NCI-H1436 treated with DMSO at 0.1 percent for 48 hours (cell line): Measurements from ENCODE around the gene PLEKHH2.
"Not testable (repeated sequence)": the region's sequence is repeated elsewhere in the genome, so short reads cannot be mapped to it uniquely, and the experiment has no call there.

ENCODE experiments used
- DNase-seq: peaks from one replicate; lab custom pipeline; 2025; lab: John Stamatoyannopoulos, UW

Gene PLEKHH2

DNA sequence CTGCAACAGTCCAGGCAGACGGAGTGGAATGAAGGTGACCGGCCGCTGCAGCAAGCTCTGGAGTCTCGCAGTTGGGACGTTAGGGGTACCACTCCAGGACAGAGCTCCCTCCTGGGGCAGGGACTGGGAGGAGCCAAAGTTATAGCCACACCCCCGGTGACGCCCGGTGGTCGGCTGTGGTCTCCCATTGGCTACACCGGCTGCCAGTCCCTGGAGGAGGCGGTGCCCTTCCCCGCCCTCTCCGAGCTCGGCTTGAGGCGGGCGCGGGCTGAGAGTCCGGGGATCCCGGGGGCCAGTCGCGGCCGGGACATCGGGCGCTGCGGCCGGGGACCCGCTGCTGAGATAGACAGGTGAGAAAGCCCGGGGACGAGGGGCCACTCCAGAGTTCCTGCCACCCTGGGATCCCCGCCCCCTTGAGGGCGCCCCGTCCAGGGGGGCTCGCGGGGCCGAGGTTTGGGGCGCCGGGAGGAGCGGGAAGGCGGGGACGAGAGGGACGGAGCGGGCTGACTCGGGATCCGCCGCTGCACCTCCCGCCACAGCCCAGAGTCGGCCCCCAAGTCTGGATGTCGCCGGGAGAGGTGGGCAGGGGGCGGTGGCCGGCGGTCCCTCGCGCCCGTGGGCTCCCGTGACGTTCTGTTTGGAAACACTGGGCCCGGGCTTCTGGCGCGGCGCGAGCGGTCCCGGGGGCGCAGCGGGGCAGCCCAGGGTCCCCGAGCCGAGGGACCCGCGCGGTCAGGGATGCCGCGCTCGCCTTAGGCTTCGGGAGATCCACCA lies at the start of gene PLEKHH2:
Gene PLEKHH2 (plus strand): TSS at position 231 of the 774 bp plus-strand sequence. CDS start 7,414 bp downstream, outside the sequence.
- DNase-seq: peak; percentile 41

DNA sequence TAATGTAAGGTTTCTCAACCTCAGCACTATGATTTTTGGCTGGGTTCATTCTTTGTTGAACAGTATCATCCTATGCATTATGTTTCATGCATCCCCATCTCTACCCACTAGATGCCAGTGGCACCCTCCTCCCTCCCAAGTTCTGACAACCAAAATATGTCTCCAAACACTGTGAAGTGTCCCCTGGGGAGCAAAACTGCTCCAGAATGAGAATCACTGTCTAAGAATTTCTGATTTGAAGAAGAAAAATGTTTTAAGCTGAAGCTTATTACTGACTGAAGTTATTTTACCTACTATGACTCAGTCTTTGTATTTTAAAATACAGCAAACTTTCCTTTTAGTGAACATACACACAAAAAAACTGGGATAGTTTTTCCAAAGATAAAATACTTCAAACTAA lies 44.6 kb upstream of the PLEKHH2 start:
- DNase-seq: no peak

DNA sequence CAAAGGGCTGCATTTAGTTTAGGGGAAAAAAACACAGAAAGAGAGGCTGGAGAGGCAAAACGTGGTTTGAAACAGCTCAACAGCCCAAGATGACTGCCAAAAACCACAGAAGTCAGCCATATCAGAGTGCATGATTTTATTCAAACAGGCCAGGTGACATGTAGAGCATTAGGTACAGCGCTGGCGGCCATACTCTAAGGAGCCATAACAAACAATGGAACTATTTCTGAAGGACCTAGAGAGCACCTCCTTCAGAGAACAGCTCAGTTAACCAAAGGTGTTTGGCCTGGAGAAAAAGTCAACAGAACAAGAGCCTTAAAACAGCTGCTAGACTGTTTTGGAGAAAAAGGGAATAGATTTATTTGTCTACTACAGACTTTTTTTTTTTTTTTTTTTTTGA lies 43.8 kb upstream of the PLEKHH2 start:
- no peak for DNase-seq

DNA sequence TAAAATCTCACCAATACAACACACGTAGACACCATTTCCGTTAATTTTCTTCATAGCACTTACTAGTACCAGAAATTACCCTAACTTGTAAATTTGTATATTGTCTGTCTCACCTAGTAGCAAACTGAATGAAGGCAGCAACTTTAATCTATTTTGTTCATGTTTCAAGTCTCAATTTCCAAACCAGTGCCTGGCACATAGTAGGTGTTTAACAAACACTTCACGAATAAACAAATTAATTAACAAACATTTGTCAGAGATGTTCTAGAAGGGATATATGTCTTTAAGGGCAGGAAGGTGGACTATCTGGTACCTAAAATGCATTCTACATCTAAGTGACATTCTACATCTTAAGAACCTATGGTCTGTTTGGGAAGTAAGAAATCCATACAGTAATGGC lies 42.2 kb upstream of the PLEKHH2 start:
- no peak for DNase-seq

DNA sequence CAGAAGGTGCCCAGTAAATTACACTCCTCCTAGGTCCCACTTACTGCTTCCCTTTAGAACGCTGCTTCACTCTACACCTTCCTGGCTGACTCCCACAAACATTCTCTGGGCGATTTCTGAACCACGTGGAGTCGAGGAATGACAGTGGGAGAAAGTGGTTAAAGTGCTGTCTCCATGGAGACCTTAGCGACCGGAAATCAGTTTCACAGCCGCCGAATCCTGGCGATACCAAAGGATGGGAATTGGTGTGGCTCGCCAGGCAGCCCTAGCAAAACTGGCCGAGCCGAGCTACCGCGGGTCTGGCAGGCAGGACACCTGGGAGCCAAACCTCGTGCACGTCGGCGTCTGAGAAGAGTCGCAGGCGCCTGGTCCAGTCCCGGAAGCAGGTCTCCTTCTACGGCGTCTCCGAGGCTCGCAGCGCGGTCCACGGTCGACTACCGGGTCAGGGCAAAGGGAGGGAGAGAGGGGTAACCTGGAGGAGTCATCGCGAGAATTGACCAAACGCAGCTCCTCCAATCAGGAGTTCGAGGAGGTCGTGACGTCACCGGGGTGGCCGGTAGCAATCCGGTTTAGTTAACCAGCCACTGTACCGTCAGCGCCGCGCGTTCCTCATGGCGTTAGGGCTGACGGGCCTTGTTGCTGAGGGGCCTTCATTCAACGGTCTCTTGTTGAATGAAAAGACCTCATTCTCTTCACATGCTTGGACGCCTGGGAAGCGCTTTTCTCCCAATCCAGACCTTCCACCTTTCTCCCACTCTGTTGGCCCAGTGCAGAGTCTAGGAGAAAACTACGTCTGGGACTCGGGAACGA lies 41.3 kb upstream of the PLEKHH2 start, which contains the start of gene THADA:
Gene THADA (minus strand): TSS at position 436 of the 810 bp plus-strand sequence. CDS start 3,646 bp downstream, outside the sequence.
- peak; percentile 92 for DNase-seq

DNA sequence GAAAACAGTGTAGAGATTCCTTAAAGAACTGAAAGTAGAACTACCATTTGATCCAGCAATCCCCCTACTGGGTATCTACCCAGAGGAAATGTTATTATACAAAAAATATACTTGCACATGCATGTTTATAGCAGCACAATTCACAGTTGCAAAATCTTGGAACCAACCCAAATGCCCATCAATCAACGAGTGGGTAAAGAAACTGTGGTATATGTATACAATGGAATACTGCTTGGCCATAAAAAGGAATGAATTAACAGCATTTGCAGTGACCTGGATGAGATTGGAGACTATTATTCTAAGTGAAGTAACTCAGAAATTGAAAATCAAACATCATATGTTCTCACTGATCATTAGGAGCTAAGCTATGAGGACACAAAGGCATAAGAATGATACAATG lies 36.5 kb upstream of the PLEKHH2 start:
- DNase-seq: not testable (repeated sequence)

DNA sequence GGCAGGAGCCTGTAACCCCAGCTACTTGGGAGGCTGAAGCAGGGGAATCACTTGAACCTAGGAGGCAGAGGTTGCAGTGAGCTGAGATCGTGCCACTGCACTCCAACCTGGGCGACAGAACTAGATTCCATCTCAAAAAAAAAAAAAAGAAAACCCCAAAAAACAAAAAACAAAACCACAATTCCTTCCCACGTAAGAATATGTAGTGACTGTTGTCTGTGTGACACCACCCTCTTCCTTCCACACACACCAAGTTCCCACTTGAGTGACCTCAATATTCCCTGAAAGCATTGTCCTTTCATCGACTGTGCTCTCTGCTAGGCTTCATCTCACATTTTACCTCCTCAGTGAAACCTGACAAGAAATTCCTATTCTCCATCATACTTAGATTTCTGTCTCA lies 32.4 kb upstream of the PLEKHH2 start:
- no peak for DNase-seq

DNA sequence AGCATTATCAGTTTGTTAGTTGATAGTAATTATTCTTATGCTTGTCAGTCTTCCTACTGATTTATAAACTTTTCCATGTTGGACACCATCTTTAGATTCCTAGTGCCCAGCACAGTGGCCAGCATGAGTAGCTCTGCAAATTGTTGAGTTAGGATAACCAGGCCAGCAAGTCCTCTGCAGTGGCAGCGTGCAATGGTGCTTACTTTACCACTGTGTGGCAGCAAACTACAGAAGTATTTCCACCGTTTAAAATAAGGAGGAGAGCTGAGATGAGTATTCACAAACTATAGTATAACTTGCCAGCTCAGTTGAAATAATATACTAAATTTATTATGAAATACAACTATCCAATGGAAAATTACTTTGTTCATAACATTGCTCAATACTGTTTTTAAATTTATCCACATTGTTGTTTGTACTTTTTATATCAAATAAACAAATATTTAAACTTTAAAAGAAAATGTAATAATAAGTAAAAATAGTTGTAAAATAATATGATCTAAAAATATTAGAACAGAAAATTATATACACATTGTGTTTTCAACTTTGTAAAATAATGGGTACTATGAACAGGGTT lies 31.9 kb upstream of the PLEKHH2 start:
- DNase-seq: no peak

DNA sequence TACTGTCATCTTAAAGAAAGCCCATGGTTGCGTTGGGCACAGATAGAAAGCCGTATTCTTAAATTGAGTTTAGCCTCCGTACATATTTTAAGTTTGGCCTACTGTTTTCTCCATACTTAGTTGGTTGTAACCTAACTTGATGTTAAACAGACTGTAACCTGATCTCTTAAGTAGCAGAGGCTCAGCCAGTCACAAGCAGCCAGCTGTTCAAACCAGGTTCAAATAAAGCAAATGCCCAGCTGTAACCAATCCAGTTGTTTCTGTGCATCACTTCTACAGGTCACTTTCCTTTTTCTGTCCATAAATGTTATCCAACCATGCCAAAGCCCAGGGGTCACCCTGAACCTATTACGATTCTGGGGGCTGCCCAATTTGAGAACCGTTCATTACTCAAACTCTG lies 31.2 kb upstream of the PLEKHH2 start:
- DNase-seq: no peak

DNA sequence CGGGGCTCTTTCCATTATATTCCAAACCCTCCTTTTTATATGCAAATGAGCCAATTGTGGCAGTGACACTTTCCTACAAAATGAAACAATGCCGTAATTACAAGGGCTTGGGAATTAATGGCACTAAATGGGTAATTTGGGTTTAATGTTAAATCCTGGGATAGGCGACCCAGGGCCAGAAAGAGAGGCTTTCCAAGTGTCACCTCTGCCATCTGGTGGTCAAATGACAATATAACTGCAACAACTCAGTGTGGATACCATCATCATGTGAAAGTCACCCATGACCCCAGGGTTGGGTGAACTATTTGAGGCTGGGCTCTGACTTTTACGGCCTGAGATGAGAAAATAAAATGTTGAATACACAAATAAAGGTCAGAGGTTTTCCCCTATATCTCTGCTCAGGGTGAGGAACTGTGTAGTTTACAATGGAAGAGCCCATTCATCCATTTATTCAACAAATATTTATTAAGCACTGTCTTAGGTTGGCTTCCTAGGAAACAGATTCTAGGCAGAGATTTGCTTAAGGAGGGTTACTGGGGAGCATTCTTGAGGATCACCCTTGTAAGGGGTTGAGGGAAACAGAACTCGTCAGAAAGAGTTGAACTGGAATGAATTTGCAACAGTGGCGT lies 27.7 kb upstream of the PLEKHH2 start:
- DNase-seq: no peak

DNA sequence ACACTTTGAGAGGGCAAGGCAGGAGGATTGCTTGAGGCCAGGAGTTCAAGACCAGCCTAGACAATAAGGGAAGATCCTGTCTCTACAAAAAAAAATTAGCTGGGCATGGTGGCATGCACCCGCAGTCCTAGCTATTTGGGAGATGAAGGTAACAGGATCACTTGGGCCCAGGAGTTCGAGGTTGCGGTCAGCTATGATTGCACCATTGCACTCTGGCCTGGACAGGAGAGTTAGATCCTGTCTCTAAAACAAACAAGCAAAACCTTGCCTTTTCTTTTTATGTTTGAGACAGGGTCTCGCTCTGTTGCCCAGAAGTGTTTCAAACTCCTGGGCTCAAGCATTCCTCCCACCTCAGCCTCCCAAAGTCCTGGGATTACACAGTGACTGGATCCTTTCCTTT lies 26.7 kb upstream of the PLEKHH2 start:
- DNase-seq: no peak

DNA sequence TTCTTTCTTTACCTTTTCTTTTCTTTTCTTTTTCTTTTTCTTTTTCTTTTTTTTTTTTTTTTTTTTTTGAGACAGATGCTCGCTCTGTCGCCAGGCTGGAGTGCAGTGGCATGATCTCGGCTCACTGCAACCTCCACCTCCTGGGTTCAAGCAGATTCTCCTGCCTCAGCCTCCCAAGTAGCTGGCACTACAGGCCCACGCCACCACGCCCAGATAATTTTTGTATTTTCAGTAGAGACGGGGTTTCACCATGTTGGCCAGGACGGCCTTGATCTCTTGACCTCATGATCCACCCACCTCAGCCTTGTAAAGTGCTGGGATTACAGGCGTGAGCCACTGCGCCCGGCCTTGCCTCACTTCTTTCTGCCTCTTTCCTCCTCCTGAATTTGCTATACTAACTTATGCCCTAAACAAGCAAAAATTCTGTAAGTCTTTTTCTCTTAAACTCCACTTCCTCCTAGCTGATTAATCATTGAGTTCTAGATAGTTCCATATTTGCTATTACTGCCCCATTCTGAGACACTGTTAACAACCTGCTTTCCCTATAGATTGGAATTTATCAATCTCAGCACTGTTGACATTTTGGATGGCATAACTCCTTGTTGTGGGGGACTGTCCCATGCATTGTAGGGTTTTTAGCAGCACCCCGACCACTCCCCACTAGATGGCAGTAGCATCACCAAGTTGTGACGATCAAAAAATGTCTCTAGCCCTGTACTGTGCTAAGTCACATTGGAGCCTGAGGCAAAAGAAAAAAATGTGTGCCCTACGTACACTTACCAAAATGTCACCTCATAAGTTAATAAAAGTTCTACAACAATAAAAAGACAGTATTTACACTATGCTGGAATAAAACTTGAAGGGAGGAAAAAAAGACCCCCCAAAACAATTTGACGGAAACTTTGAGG lies 24.8 kb upstream of the PLEKHH2 start:
- DNase-seq: no peak

DNA sequence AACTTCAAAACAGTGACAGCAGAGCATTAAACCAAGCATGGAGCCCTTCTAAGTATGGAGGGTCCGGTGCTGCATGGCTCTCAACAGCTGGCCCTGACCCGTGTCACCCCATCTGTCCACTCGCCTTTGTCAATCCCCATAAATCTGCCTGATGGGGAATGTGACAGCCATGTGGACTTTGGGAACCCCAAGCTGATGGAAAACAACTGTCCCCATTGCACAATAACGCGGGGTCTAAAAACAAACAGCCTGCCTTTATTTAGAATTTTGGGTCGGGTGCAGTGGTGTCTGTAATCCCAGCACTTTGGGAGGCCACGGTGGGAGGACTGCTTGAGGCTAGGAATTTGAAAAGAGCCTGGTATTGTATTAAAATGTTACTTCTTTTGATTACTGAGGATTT lies 24.1 kb upstream of the PLEKHH2 start:
- no peak for DNase-seq

DNA sequence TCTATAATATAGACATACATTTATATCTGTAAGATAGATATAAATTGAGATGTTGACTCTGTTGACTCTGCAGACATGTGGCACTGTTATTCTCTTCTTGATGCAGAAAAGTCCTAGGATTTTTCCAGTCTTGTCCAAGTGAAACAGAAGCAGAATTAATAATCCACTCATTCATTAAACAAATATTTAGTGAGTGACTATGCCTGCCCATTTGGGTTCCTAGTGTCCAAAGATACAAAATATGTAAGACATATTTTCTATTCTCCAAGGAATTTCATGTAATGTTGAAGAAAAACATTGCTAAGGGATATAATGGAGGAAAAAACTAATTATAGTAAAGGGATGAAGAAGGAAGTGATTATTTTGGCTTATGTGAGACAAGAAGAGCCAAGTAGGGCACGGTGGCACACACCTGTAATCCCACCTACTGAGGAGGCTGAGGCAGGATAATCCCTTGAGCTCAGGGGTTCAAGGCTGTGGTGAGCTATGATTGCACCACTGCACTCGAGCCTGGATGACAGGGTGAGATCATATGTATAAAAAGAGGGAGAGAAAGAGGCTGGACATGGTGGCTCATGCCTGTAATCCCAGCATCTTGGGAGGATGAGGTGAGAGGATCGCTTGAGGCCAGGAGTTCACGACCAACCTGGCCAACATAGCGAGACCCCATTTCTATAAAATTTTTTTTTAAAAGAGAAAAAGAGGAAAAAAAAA lies 19.9 kb upstream of the PLEKHH2 start:
- DNase-seq: no peak

DNA sequence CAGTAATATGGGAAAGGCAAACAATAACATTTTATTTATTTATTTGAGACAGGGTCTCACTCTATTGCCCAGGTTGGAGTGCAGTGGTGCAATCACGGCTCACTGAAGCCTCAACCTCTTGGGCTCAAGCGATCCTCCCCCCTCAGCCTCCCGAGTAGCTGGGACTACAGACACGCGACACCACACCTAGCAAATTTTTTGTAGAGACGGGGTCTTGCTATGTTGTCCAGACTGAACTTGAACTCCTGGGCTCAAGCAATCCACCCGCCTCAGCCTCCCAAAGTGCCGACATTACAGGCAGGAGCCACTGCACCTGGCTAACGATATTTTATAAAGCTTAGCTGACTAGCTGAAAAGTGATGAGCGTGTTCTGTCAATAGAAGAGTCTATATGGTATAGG lies 17.5 kb upstream of the PLEKHH2 start:
- DNase-seq: no peak

DNA sequence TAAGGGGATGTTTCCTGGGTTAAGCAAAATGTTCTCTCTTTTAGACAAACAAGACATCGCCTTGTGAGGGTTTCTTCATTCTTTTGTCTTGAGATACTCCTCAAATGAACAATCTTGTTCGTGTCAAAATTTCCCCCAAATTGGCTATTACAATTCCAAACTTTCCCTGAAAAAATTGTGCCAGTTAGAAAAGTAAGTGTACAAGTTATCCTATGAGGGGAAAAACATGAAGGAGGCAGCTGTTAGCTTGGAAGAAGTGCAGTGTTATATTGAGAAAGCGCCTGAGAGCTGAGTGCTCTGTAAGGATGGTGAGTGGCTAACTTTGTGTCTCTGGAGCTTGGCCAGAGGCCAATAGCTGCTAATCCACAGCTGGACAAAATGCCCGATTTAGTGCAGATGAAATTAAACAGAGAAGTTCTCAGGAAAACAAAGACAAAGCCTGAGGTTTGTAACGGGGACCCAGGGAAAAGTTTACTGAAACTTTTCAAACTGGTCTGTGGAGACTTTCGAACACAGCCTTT lies 14.1 kb upstream of the PLEKHH2 start:
- DNase-seq: no peak

DNA sequence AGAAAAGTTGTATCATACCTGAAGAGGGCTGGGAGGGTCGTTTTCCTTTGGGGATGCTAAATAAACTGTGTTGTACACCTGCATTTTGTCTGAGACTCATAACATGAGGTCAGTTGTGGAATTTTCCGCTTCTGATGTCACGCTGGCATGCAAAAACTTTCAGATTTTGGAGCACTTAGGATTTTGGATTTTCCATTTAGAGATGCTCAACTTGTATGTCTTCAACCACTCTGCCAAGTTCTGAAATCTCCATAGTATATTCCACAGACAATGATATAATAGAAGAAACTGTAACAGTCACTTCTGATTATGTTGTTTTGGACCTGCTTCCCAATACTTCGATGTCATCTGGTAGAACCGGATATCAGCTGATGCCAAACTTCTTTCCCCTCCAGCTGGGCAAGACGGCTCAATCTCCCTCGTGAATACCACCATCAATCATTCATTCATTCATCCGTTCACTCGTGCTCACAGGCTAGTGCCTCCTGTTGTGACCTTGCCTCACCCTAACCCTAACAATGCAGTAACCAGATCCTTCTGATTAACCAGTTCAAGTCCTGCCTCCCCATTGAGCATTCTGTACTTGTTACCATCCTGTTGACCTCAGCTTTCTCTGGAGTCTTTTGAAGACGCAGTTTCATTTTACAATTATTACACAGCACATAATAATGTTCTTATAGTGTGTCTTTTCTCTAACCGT lies 5.3 kb upstream of the PLEKHH2 start:
- DNase-seq: no peak

DNA sequence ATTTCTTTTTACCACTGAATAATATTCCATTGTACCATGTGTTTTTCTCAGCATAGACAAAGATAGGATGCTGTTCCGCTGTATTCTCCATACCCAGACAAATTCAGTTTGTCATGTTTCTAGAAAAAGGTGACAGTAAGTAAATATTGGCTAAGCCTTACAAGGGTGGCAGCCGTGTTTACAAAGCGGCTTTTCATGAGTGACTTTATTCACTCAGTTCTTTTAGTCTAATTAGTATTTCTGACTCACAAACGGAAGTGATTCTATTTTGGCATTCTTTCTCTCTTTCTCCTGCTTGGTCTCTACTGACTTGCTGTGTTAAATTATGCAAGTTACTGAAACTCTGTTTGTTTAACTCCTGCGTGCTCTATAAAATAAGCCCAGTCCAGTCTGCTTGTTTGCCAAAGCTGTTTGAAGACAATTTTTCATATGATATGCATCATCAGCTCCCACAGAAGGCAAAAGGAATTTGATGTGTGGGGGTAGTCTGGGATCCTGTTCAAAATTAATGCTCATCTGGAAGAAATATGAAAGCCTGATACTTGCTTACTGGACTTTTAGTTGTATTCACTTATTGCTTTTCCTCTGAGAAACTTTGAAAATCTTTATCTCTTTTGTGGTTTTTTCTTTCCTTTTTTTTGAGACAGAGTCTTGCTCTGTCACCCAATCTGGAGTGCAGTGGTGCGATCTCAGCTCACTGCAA lies 2.3 kb upstream of the PLEKHH2 start:
- peak; percentile 78 for DNase-seq

DNA sequence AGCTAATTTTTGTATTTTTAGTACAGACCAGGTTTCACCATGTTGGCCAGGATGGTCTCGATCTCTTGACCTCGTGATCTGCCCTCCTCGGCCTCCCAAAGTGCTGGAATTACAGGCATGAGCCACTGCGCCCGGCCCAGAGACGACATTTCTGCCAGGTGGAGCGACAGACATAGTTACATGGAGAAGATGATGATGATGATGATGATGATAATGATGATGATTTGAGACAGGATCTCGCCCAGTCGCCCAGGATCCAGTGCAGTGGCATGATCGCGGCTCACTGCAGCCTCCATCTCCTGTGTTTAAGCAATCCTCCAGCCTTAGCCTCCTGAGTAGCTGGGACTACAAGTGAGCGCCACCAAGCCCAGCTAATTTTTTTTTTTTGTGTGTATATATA lies 907 bp upstream of the PLEKHH2 start:
- DNase-seq: not testable (repeated sequence)
